Loucy (cell line): ENCODE measurements around the gene PPP4C.

Experiments used
- CTCF ChIP-seq: fragments of 200-600 bp; sonication (generic); conservative IDR thresholded peaks from 2 replicates; pipeline ENCODE4 v1.5.1; 2014; ENCODE audit warnings: mild to moderate bottlenecking, antibody characterized with exemption, low read length
- EZH2phosphoT487 ChIP-seq: fragments of 200-600 bp; IDR thresholded peaks from 2 replicates; pipeline ENCODE4 v1.6.1; 2018; ENCODE audit warnings: antibody characterized with exemption, mild to moderate bottlenecking, moderate library complexity, borderline replicate concordance

- no peak for TF ChIP-seq CTCF
- TF ChIP-seq EZH2phosphoT487 = no peak
Measured at GRCh38 chr16:30079480-30079879, 3.7 kb downstream of the PPP4C start.
